HG02610 (cell line): ENCODE measurements around the gene NADSYN1.

ENCODE experiments used
- ATAC-seq: cut with Tn5 transposase; IDR thresholded peaks from one replicate; pipeline ENCODE4 v1.9.1; 2021; ENCODE audit warnings: mild to moderate bottlenecking, moderate library complexity; ENCODE audit not compliant: unreplicated experiment

NADSYN1 gene

DNA sequence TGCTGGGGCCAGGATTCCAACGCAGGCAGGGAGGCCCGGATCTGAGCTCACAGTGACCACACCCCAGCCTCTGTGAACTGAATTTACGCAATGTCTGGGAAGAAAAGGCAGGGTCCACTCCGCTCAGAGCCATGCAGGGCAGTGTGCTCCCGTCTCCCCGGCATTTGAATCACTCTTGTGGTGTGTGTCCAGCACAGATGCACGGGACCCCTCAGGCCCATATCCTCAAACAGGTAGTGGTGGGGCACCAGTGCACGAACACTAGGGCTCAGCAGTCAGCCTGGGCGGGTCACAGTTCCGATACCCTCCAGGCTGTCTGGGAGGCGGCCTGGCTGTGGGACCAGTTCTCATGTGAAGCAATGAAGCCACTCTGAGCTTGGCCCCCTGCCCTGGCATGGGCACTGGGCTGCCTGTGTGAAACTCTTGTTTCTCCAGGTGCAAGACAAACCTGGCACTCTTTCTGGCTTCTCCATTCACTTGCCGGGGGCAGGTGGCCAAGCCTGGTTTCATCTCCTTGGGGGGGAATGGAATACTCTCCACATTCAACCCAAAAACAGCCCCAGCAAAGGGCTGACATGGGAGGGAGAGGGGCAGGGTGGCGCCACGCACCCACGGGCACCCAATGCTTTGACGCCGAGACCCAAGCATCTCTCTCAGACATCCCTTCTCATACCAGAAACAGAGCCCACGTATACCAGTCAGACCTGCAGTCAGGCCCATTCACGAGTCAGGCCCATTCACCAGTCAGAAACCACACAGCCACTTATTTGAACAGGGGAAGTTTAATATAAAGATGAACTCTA lies 19.2 kb upstream of the NADSYN1 start:
- ATAC-seq, result no peak

DNA sequence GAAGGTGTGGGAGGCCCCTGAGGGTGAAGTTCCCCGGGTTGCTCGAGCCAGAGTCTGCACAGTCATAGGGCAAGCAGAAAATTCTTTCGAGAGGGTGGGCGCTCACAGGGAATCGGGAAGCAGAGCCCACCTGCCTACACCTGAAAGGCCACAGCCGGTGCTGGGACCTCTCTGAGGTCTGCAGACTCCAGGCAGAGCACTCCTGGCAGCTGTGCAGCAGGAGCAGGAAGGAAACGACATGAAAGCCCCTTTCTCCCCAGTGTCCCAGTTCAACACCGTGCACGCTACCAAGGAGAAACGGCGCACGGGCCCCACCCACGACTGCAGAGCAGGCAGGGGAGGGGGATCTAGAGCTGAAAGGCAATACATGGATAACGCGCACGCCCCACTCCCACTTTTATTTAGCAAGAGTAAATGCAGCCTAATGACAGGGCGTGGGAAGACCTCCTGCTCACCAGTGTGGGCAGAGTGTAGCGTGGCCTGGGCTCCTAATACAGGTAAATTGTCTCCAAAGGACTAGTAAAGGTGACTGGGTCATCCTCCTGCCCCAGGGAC lies 18.4 kb upstream of the NADSYN1 start:
- ATAC-seq, result no peak

DNA sequence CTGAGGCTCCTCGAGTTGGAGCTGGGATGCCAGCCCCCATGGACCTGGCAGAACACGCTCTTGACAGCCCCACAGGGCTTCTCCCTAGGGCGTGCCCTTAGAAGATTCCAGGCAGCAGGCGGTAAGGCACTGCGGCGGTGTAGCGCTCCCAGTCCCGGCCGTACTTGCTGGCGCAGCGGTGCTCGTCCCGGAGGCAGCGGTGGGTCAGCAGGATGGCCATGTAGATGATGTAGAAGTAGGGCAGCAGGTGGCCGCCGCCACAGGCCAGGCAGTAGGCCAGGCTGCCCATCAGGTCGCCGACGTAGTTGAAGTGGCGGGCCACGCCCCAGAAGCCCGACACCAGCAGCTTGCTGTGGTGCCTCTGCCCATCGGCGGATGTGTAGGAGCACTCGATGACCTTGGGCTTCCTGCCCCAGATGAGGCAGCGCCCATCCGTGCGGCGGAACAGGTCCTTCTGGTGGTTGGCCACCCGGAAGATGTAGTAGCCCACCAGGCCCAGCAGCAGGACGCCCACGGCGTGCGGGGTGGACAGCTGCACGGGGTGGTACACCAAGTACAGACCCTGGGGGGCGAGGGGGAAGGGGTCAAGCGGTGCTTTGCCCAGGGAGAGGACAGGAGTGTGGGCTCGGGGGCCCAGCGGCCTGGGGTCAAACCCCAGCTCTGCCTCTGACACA lies 17.6 kb upstream of the NADSYN1 start:
- ATAC-seq, result no peak

DNA sequence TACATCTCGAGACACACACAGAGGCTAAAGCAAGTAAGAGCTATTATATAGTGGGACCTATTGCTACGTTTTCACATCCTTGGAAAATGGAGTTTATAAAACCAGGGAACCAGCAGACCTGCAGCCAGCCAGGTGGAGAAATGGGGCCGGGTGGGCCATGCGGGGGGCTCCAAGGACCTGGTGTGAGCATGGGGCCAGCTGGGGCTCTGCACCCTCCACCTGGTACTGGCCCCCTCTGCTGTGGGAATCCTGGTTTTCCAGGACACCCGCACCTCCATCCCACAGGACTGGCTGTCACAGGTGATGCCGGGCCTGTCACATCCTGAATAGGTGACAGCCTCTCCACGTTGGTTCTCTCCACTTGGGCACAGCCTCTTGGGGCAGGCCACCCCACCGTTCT lies 16.1 kb upstream of the NADSYN1 start:
- ATAC-seq, result no peak

DNA sequence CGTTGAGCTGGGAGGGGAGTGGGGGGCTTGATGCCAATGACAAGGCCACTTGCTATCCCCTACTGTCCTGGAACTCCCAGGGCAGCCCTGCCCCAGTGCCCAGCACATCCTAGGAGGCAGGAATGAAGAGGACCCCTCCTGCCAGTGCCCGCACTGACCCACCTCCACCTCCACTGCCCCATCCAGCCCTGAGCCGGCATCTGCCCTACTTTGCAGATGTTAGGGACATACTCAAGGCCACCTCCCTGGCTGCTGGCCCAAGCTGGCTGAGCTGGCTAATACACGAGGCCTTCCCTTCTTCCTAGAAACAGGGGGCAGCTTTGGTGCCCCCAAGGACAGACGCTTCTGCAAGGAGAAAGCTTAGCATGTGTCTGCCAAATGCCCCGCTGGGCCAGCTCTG lies 15.6 kb upstream of the NADSYN1 start:
- ATAC-seq, result no peak

DNA sequence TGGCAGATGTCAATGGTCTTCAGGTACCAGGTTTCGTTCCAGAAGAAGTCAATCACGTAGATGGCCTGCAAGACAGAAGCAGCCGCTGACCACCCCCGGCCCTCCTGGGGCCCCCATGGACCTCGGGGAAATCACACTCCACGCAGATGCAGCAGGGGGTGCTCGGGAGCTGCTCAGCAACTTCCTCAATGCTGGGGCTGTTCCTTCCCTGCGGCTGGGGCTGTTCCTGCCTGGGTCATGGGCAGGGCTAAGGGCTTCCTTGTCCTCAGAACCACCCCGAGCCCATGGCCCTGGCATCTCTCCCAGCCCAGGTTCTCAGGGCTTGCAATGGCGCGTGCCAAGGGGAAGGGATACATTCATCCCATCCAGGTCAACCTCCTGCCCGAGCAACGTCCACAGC lies 15.1 kb upstream of the NADSYN1 start:
- no peak for ATAC-seq

DNA sequence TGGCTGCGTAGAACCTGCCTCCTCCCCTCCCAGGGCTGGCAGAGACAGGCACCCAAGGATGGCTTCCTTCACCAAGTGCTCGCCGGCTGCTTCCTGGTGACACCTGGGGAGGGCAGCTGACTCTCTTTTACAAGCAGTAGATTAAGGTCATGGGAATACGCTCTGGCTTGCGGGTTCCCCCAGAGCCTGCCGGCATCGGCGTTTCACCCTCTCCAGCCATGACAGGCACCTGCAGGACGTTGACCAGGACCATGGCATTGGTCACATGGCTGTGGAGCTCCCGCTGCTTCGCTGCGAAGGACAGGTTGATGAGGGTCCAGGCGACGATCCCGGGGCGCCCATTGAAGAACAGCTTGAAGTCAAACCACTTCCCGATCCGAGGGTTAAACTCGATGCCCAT lies 14.4 kb upstream of the NADSYN1 start:
- ATAC-seq, result no peak

DNA sequence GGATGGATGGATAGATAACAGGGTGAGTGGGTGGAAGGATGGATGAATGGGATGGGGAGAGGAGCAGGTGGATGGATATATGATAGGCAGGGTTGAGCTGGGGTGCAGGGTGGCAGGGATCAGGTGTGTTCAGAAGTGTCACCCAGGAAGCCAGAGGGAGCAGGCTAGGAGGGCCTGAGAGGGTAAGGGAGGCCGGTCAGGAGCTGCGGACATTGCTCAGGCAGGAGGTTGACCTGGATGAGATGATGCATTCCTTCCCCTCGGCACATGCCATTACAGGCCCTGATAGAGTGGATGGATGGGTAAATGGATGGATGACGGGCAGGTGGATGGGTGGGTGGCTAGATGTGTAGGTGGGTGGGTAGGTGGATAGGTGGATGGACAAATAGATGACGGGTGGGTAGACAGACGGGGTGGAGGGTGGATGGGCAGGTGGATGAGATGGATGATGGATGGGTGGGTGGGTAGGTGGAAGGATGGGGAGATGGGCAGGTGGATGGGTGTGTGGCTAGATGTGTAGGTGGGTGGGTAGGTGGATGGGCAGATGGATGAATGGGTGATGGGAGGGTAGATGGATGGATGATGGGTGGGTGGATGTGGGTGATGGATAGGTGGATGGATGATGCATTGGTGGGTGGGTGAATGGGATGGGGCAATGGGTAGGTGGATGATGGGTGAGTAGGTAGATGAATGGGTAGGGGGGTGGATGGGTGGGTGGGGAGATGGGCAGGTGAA lies 12.8 kb upstream of the NADSYN1 start:
- ATAC-seq, result no peak

DNA sequence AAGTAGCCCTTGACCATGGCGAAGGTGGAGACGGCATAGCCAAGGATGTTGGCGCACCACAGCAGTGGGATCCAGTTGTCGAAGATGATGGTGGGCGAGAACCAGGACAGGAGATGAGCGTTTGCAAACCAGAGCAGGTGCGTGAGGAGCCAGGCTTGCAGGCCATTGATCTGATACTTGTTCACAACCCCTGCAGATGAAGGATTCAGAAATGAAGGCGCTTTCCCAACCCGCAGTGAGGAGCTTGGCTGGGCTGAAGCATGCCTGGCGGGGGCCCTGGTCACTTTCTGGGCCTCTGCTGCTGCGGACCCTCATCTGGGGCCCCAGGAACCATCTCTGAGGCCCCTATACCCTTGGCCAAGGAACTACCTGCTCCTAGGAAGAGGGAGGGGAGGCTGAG lies 11.8 kb upstream of the NADSYN1 start:
- ATAC-seq, result no peak

DNA sequence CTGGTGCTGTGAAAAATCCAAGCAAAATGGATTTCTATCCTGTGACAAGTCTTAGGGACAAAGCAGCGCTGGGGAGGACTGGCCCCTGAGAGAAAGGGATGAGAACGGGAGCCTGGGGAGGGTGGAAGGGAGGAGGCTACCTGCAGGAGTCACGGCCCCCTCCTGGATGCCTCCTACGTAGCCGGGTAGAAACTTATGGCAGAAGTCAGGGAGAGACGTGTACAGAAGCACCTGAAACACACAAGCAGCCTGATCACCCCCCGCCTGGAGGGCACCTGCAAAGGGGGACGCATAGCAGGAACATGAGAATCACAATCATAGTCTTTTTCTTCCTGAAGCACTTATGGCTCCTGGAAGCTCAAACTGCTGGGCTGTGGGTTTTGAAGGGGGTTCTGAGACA lies 10.9 kb upstream of the NADSYN1 start:
- no peak for ATAC-seq

DNA sequence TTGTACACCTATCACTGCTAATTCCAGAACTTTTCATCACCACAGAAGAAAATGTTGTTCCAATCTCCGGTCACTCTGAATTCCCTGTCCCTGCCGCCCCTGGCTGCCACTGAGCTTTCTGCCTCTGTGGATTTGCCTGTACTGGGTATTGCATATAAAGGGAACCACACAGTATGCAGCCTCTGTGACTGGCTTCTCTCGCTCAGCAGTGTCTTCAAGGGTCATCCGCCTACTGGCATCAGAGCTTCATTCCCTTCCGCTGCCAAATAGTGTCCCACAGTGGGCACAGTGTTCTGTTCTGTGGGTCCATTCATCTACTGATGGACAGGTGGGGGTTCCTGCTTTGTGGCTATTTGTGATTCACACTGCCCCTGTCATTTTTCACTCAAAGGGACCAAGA lies 10.1 kb upstream of the NADSYN1 start:
- no peak for ATAC-seq

DNA sequence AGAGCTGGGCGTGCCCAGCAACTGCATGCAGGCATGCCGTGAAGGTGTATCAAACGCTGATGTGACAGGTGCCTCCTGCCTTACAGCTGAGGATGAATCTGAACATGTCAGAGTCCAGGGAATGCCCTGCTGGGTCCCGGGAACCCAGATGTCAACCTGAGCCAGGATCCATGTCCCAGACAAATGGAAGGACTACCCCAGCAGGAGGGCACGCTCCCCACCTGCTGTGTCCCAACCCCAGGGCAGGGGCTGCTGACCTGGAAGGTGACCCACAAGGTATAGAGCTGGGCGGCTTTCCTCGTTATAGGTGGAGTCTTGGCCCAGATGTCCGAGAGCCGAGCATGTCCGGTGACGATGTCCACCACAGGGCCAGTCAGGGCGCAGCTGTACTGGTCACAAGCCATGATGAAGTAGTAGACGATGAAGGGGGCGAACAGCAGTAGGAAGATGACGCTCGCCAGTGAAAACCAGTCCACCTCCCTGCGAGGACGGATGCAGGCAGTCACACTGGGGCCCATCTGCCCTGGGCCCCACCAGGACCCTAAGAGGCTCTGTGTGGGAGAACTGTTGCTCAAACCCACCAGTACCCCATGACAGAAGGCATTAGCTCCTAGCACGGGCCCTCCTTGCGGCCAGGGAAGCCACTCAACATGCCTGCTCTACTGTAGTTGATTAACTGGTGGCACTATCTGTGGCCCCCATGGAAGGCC lies 9.1 kb upstream of the NADSYN1 start:
- ATAC-seq, result no peak

DNA sequence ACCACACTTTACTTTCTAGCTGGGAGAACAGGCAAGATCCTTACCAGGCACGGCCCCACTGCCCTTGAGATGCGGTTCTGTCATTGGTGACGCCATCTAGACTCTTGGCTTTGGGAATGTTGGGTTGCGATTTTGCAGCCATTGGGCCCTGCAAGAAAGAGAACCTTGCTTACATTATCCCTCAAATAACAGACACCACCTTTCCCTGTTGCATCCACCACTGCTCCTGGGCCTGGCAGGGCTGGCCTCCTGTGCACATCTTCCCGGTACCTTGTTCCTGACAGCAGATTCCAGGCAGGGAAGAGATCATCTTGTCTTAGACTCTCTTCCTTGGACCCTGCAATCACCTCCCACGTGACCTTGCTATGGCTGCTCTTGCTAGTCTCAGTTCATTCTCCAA lies 8.2 kb upstream of the NADSYN1 start:
- ATAC-seq, result no peak

DNA sequence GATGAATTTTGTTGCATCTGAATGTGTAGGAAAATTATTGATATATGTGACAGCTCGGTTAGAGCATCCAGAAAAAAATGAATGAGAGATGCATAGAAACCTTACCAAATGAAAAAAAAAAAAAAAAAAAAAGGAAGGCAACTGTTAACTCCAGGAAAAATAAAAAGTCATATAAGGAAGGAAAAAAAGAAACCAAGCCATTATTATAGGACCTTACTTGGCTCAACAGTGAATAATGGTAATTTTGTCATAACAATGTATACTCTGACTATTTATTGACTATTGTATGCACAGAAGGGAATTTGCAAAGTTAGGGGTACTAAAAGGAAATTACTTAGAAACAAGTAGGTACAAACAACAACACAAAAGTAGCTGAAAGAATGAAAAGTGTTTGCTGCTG lies 6.9 kb upstream of the NADSYN1 start:
- ATAC-seq, result no peak

DNA sequence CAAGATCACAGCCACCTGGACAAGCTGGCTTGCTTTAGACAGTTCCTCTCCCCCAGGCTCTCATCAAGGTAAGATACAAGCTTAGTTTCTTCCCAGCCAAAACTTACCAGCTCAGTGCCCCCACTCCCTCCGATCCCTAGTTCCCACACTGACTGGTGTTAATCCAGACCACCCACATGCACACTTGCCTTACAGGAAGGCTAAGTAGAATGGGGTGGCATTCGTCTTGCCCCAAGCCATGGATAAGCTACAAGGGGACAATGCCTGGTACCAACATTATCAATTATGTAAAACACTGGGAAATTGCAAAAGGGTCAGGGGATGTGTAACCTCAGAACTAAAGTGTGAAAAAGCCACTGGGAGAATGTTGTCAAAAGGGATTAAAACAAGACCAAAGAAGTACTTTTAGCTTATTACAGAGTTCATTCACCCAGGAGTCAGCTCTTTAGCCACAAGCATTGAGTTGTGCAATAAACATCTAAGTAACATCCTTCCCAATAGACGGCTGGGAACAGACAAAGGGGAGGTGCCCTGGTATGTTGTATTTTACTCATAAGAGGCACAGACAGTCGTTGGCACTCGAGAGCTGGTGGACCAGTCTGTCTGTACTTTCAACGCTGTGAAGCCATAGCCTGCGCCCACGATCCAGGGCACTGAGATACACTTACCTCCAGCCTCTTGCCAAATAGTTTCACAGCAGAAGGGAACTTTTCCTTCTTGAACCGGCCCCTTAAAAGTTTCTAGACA lies 5.9 kb upstream of the NADSYN1 start:
- ATAC-seq, result no peak

DNA sequence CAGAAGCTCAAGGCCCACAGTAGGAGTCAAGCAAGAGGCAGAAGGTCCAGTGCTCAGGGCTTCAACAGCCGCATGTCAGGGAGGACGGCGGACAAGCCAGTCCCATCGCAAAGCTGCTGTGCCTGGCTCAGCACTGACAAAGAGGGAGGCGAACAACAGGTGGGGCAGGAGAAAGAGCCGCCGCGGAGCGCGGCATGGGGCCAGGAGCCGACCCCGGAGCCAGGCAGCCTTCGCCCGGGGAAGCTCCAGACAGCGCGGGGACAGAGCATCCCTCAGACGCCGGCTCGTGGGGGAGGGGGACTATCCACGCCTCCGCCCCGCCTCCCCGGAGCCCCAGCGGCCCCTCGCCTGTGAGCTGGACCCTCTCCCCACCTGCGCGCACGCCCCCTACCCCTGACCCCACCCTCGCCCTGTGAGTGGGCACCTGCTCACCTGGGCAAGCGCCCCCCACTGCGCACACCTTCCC lies 5.2 kb upstream of the NADSYN1 start:
- no peak for ATAC-seq

DNA sequence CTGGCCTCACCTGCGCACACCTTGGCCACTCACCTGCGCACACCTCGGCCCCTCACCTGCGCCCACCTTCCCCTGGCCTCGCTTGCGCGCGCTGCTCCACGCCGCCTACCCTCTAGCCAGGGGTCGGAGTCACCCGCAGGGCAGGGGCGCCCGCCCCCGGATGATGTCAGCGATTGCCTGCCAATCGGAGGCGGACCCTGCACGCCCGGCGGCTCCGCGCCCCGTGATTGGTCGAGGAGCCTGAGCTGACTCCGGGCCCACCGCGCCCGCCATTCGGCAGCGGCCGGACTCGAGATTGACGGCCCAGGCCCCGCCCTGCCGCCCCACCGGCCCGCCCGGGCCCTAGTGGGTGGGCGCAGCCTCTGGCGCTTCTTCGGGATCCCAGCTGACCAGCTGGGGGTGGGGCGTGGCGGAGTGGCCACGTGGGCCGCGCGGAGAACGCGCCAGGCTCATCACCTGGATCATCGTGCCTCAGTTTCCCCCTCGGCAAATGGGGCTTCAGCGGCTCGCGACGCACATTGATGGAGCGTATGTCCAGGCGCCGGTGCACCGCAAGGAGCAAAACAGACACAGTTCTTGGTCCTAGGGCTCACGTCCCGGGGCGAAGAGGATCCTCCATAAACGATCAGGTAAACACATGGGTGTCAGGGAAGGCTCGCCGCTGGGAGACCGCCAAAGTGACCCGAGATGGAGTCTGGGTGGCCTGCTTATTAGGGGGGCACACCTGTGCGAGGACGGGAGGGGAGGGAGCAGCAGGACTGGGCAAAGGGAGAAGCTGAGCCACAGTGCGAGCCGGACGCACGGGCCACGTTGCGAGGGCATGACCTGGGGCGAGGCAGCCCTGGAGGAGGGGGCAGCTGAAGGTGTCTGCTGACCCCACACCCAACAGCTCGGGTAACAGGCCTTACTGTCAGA lies 4.5 kb upstream of the NADSYN1 start, which contains the start of gene DHCR7:
DHCR7 (minus strand) TSS at position 137 of the 915 bp plus-strand sequence. CDS start 3,441 bp downstream, outside the sequence.
- ATAC-seq, result peak; percentile 81

DNA sequence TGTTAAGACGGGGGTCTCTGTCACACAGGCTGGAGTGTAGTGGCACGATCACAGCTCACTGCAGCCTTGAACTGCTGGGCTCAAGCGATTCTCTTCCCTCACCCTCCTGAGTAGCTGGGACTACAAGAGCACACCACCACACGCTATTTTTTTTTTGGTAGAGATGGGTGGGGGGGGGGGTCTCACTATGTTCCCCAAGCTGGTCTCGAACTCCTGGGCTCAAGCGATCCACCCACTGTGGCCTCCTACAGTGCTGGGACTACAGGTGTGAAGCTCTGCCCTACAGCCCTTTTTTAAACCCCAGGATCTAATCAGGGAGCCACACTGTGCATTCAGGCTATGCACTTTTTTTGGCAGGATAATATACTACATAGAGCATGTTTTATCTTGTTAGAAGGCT lies 3.4 kb upstream of the NADSYN1 start:
- no peak for ATAC-seq

DNA sequence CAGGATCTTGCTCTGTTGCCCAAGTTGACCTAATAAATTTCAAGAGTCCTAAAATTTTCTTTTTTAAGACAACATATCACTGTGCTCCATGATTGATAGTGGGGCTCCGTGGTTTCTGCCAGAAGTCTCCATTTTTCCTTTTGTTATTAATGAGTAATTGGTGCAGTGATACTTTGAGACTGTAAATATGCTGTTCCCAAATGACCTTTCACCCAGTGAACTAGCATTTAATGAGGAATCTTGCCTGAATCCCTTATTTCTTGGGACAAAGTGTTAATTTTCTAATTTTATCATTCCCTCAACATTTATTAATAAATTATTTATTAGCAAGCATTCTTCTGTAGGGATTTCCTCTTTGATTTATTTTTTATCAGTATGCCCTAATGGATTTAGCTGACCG lies 2.5 kb upstream of the NADSYN1 start:
- no peak for ATAC-seq
